GM19372 (cell line): ENCODE data around the gene OR10J4.
"Not testable (repeated sequence)": the region's sequence is repeated elsewhere in the genome, so short reads cannot be mapped to it uniquely, and the experiment has no call there.

Experiments
- ATAC-seq: cut with Tn5 transposase; IDR thresholded peaks from one replicate; pipeline ENCODE4 v1.9.1; 2021; ENCODE audit warnings: mild to moderate bottlenecking, low read depth, moderate library complexity; ENCODE audit not compliant: unreplicated experiment

The OR10J4 gene

GRCh38 chr1:159431904-159432303 is at the start of gene OR10J4:
OR10J4 (plus strand) TSS chr1:159432204.
- ATAC-seq, result no peak

GRCh38 chr1:159406821-159407220 is 25.2 kb upstream of the OR10J4 start:
- ATAC-seq, result no peak

- no peak for ATAC-seq
These were observed 23.1 kb upstream of the OR10J4 start for GRCh38 chr1:159408862-159409400.

- ATAC-seq, result no peak
These were observed 10.2 kb upstream of the OR10J4 start for GRCh38 chr1:159421821-159422220.

GRCh38 chr1:159428536-159428935 is 3.5 kb upstream of the OR10J4 start:
- no peak for ATAC-seq

- no peak for ATAC-seq
These were observed 2.7 kb upstream of the OR10J4 start for GRCh38 chr1:159429074-159429861.

- ATAC-seq, result no peak
These were observed 1.0 kb upstream of the OR10J4 start for GRCh38 chr1:159430985-159431384.

GRCh38 chr1:159436469-159436868 is 4.5 kb downstream of the OR10J4 start:
- ATAC-seq, result no peak

GRCh38 chr1:159439422-159439821 is 7.4 kb downstream of the OR10J4 start, which contains the start of gene OR10J1:
OR10J1 (plus strand) TSS chr1:159439722; CDS start chr1:159439792, 70 bp downstream.
- no peak for ATAC-seq

- no peak for ATAC-seq
These were observed 9.4 kb downstream of the OR10J4 start for GRCh38 chr1:159441360-159441759.

GRCh38 chr1:159442428-159442827 is 10.4 kb downstream of the OR10J4 start:
- ATAC-seq, result no peak

GRCh38 chr1:159443066-159443750 is 11.2 kb downstream of the OR10J4 start:
- ATAC-seq, result no peak

GRCh38 chr1:159444511-159444910 is 12.5 kb downstream of the OR10J4 start:
- no peak for ATAC-seq

GRCh38 chr1:159448181-159448580 is 16.2 kb downstream of the OR10J4 start:
- no peak for ATAC-seq

GRCh38 chr1:159449605-159450004 is 17.6 kb downstream of the OR10J4 start:
- not testable (repeated sequence) for ATAC-seq

GRCh38 chr1:159459551-159459950 is 27.5 kb downstream of the OR10J4 start:
- ATAC-seq, result no peak

- ATAC-seq, result no peak
These were observed 33.2 kb downstream of the OR10J4 start for GRCh38 chr1:159465191-159465603.

GRCh38 chr1:159468321-159468720 is 36.3 kb downstream of the OR10J4 start:
- ATAC-seq, result no peak

- no peak for ATAC-seq
These were observed 38.0 kb downstream of the OR10J4 start for GRCh38 chr1:159469921-159470533.

GRCh38 chr1:159473335-159473734 is 41.3 kb downstream of the OR10J4 start:
- no peak for ATAC-seq

GRCh38 chr1:159474926-159475325 is 42.9 kb downstream of the OR10J4 start:
- no peak for ATAC-seq
